HepG2 (cell line): ENCODE results near the gene CD46. TPM values are rescaled to one million over a fixed set of nuclear protein-coding genes. Genes with fewer than 3 reads are reported as not detected.

ENCODE experiments used
- ATAC-seq: fragments of 200-7000 bp; cut with Tn5 transposase; 3 replicates; pipeline ENCODE4 v1.9.1; 2020; ENCODE audit warnings: mild to moderate bottlenecking, moderate library complexity
- BruUV-seq: library from RNA; stranded (reverse); fragments of 400-500 nt; replicated peaks from 2 replicates; lab custom pipeline; 2021; lab: Mats Ljungman, UMichigan
- CTCF ChIA-PET: fragments of 300-600 bp; formaldehyde crosslinking; extraction: SDS; loops from one replicate; lab custom pipeline; 2021; ENCODE audit warnings: low total read pairs, inconsistent platforms, low intra/inter-chr PET ratio; lab: Yijun Ruan, JAX
- POLR2A ChIA-PET: fragments of 350-600 bp; sonication (Branson Sonifier 250); formaldehyde crosslinking; loops from one replicate; lab custom pipeline; 2020; ENCODE audit warnings: antibody characterized with exemption, inconsistent platforms; lab: Yijun Ruan, JAX
- DNase-seq: peaks from one replicate; pipeline ENCODE4 v3.0.0-alpha.2; 2015; ENCODE audit warnings: low spot score
- FAIRE-seq: peaks from 3 replicates; lab custom pipeline; 2011; peaks lifted over from hg19 to GRCh38; lab: Jason Lieb, UNC
- H2AFZ ChIP-seq: one replicate; pipeline ENCODE4 v1.6.1; 2011; ENCODE audit warnings: low read length, inconsistent platforms
- H3K27ac ChIP-seq: fragments of 300-600 bp; 3 replicates; pipeline ENCODE4 v1.8.0; 2011; ENCODE audit warnings: mixed run types, mild to moderate bottlenecking, mixed read lengths, low read length, inconsistent platforms; ENCODE audit not compliant: insufficient read depth; ENCODE audit errors: extremely low read length
- H3K27me3 ChIP-seq, 2 experiments: fragments of 200-600 bp in 1 of 2; 2 replicates in 1 of 2; 3 replicates in 1 of 2; pipeline versions ENCODE4 v1.6.0 to v1.8.0; 2011; ENCODE audit warnings: low read length in 2 of 2, mild to moderate bottlenecking in 2 of 2, moderate library complexity in 2 of 2, inconsistent platforms in 1 of 2; ENCODE audit not compliant: insufficient read depth in 2 of 2, control insufficient read depth in 1 of 2
- H3K36me3 ChIP-seq, 2 experiments: fragments of 200-600 bp in 1 of 2; replicated peaks in 1 of 2; 2 replicates in 1 of 2; 3 replicates in 1 of 2; pipeline versions ENCODE4 v1.5.1 to v1.8.0; 2011; ENCODE audit warnings: low read length in 2 of 2, inconsistent platforms in 1 of 2; ENCODE audit not compliant: insufficient read depth in 2 of 2, control insufficient read depth in 1 of 2
- H3K4me1 ChIP-seq: 2 replicates; pipeline ENCODE4 v1.5.1; 2012; ENCODE audit warnings: low read length, inconsistent platforms; ENCODE audit not compliant: insufficient read depth
- H3K4me2 ChIP-seq: 2 replicates; pipeline ENCODE4 v1.6.0; 2011; ENCODE audit warnings: low read depth, low read length, inconsistent platforms
- H3K4me3 ChIP-seq, 3 experiments: fragments of 200-600 bp in 1 of 3; sonication (generic), shearing (Covaris generic) in 1 of 3; replicated peaks in 1 of 3; 2 replicates each; pipeline ENCODE4 v1.5.1; 2011 to 2016; ENCODE audit warnings: low read length in 3 of 3, inconsistent platforms in 2 of 3, low read depth in 2 of 3, mild to moderate bottlenecking in 2 of 3, control low read depth in 1 of 3, mixed read lengths in 1 of 3; ENCODE audit not compliant: insufficient read depth in 1 of 3
- H3K79me2 ChIP-seq: one replicate; pipeline ENCODE4 v1.6.1; 2011; ENCODE audit warnings: low read length, inconsistent platforms; ENCODE audit not compliant: insufficient read depth
- H3K9ac ChIP-seq: 2 replicates; pipeline ENCODE4 v1.6.0; 2011; ENCODE audit warnings: mild to moderate bottlenecking, low read depth, low read length, inconsistent platforms; ENCODE audit not compliant: insufficient read depth
- H3K9me3 ChIP-seq: 2 replicates; pipeline ENCODE4 v1.5.1; 2012; ENCODE audit warnings: mild to moderate bottlenecking, low read length
- H4K20me1 ChIP-seq: 2 replicates; pipeline ENCODE4 v1.6.0; 2011; ENCODE audit warnings: inconsistent platforms, mild to moderate bottlenecking, low read length, moderate library complexity; ENCODE audit not compliant: insufficient read depth
- ARID4A ChIP-seq: sonication (generic); formaldehyde crosslinking; IDR thresholded peaks from 2 replicates; pipeline ENCODE4 v1.5.0; 2020; ENCODE audit warnings: mild to moderate bottlenecking, missing genetic modification reagents, borderline replicate concordance
- CAMTA2 ChIP-seq: sonication (generic); formaldehyde crosslinking; IDR thresholded peaks from 2 replicates; pipeline ENCODE4 v1.4.0; 2020; ENCODE audit warnings: mild to moderate bottlenecking, missing genetic modification reagents, borderline replicate concordance
- FOSL1 ChIP-seq: sonication (generic); formaldehyde crosslinking; IDR thresholded peaks from 2 replicates; pipeline ENCODE4 v1.9.0; 2021; ENCODE audit warnings: missing genetic modification reagents, borderline replicate concordance
- FOXO1 ChIP-seq: sonication (generic); formaldehyde crosslinking; IDR thresholded peaks from 2 replicates; pipeline ENCODE4 v1.4.0; 2020; ENCODE audit warnings: missing genetic modification reagents
- GLI4 ChIP-seq: sonication (generic); formaldehyde crosslinking; IDR thresholded peaks from 2 replicates; pipeline ENCODE4 v1.5.1; 2020; ENCODE audit warnings: missing genetic modification reagents, mild to moderate bottlenecking, moderate library complexity, borderline replicate concordance
- HIC2 ChIP-seq: sonication (generic); formaldehyde crosslinking; IDR thresholded peaks from 2 replicates; pipeline ENCODE4 v1.9.0; 2022; ENCODE audit warnings: low read depth, missing genetic modification reagents
- HOMEZ ChIP-seq: IDR thresholded peaks from 2 replicates; pipeline ENCODE4 v1.6.1; 2016; ENCODE audit warnings: low read depth
- KDM5A ChIP-seq: fragments of 200-600 bp; sonication (generic); IDR thresholded peaks from 2 replicates; pipeline ENCODE4 v1.7.0; 2018; ENCODE audit warnings: antibody characterized with exemption, mild to moderate bottlenecking, low read length, borderline replicate concordance
- KDM5B ChIP-seq: sonication (generic); formaldehyde crosslinking; IDR thresholded peaks from 2 replicates; pipeline ENCODE4 v1.4.0; 2020; ENCODE audit warnings: missing genetic modification reagents, mild to moderate bottlenecking, borderline replicate concordance
- SKI ChIP-seq: fragments of 450-650 bp; IDR thresholded peaks from one replicate; pipeline ENCODE4 v1.6.1; 2018; ENCODE audit warnings: mild to moderate bottlenecking; ENCODE audit not compliant: partially characterized antibody
- ZFAT ChIP-seq: sonication (generic); formaldehyde crosslinking; conservative IDR thresholded peaks from 2 replicates; pipeline ENCODE4 v1.8.1; 2023; ENCODE audit warnings: missing genetic modification reagents, inconsistent platforms
- ZNF20 ChIP-seq: sonication (generic); formaldehyde crosslinking; IDR thresholded peaks from 2 replicates; pipeline ENCODE4 v1.4.0; 2020; ENCODE audit warnings: mild to moderate bottlenecking, moderate library complexity, missing genetic modification reagents
- ZNF205 ChIP-seq: IDR thresholded peaks from 2 replicates; pipeline ENCODE4 v1.6.1; 2018; ENCODE audit warnings: missing biosample characterization, missing genetic modification reagents
- ZXDC ChIP-seq: sonication (generic); formaldehyde crosslinking; IDR thresholded peaks from 2 replicates; pipeline ENCODE4 v1.5.0; 2020; ENCODE audit warnings: mild to moderate bottlenecking, missing genetic modification reagents
- WGBS: methylation state at CpG from one replicate; pipeline ENCODE4 v1.1.6; 2017; ENCODE audit warnings: low lambda C conversion rate; 5-methylcytosine and 5-hydroxymethylcytosine counted together
- in situ Hi-C: cut with HindIII; loops from 2 replicates; pipeline ENCODE4 v1.10.0; 2017; ENCODE audit warnings: low pct_unique_long_range_greater_than_20kb; ENCODE audit not compliant: extremely low pct_ligation_motif_present
- intact Hi-C: fragments of 100-400 bp; cut with micrococcal nuclease; formaldehyde crosslinking; loops from one replicate; pipeline ENCODE4 v1.10.0; 2022; ENCODE audit not compliant: unreplicated experiment
- polyA plus RNA-seq, 8 experiments: library from polyadenylated mRNA; depleted of rRNA in 3 of 8; stranded (reverse) in 7 of 8; unstranded in 1 of 8; fragments of >200 nt; fragmentation: Illumina TruSeq in 4 of 8; extraction: Trizol in 4 of 8; gene quantifications; 2 replicates each; pipeline versions ENCODE4 v1.2.1 to v1.2.3, GENCODE V29; 2011 to 2016; ENCODE audit warnings: low read depth in 4 of 8, missing spikeins in 1 of 8, mixed read lengths in 1 of 8; ENCODE audit not compliant: insufficient read depth in 1 of 8
- total RNA-seq, 5 experiments: library from RNA; depleted of rRNA; stranded (reverse); fragments of >200 nt; fragmentation: Illumina TruSeq; extraction: Trizol; gene quantifications; 2 replicates each; pipeline ENCODE4 v1.2.3, GENCODE V29; 2016; ENCODE audit warnings: low read depth in 1 of 5

Gene CD46
- total and polyA plus RNA-seq, 2 of the 13 experiments (the other 11 are each of a cell fraction or from before 2014, with no cell fraction given), result 130 to 277 TPM

GRCh38 chr1:207827488-207827830 lies 75.6 kb downstream of the CD46 start:
- Histone ChIP-seq H3K4me1 (peaks cover 61% of the 10 kb centered on the region), H3K9me3 (no peaks in the 10 kb centered on the region), H3K27me3 (no peaks in the 10 kb centered on the region; a peak in 2 of 5 replicates), H3K36me3 (no peaks in the 10 kb centered on the region; a peak in 1 of 5 replicates), H4K20me1 (no peaks in the 10 kb centered on the region), H3K27ac (peak overlapping the region; percentile 94), H3K4me2 (peak overlapping the region; percentile 91), H2AFZ (no peak overlapping the region), H3K4me3 (no peak overlapping the region; a peak in 1 of 6 replicates), H3K79me2 (peaks cover 36% of the 10 kb centered on the region), H3K9ac (peak overlapping the region; percentile 80)
- in situ Hi-C loops, result loop anchor here (5.0 kb wide), 2 partner anchors 40 to 140 kb away; no protein-coding TSS in a partner anchor
- intact Hi-C loops, result no loop called here
- CTCF ChIA-PET, result no interaction called here
- POLR2A ChIA-PET, result interaction anchor here (1.1 to 2.8 kb wide), 7 partner anchors 15 to 380 kb away, joined by 3 to 14 read pairs (median 10); no protein-coding TSS in a partner anchor
- DNase-seq (no peak), FAIRE-seq (no peak), ATAC-seq (no peak)
- 89% methylated on average over 2 of the region's 2 CpGs for WGBS
- BruUV-seq, result no TSS peak
- TF ChIP-seq KDM5A (no peak), KDM5B (no peak), HIC2 (CRISPR knock-in tag) (no peak), ZFAT (CRISPR knock-in tag) (no peak), FOSL1 (CRISPR knock-in tag) (no peak), ARID4A (no peak), GLI4 (no peak), FOXO1 (no peak), ZXDC (no peak), ZNF20 (no peak), SKI (no peak), ZNF205 (CRISPR knock-in tag) (no peak), CAMTA2 (no peak), HOMEZ (CRISPR knock-in tag) (no peak)
